Measurements from ENCODE around the gene COX8C.

DNA sequence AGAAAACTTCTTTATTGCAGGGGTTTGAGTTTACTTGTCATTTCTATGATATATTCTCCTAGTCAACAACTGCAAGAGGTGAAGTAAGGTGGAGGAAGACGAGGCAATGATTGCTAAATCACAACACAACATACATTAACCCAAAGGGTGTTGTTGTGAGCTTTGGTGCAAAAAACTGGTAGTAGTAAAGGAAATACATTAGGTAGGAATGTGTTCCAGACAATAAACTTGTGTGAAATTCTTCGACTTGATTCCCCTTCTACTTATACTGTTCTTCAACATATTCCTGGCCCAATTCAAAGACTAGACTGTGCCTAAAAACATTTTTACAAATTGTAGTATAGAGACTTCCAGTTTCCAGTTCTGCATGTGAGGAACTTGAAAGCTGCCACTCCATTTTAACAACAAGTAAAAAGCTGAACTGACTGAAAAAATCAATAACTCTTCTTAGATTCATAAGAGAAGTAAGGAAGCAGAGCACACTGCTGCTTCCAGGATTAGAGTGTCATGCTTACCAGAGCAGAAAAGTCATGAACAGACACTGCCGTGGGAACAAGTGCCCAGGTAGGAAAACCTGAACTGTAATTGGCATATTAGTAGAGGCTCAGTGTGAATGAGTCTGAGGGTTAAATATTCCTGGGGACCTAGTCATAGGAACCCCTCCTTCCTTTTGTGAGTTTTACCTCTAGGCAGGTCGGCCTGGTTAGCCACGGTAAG is 22.2 kb downstream of the COX8C start:
- TF ChIP-seq, protein P1, sequence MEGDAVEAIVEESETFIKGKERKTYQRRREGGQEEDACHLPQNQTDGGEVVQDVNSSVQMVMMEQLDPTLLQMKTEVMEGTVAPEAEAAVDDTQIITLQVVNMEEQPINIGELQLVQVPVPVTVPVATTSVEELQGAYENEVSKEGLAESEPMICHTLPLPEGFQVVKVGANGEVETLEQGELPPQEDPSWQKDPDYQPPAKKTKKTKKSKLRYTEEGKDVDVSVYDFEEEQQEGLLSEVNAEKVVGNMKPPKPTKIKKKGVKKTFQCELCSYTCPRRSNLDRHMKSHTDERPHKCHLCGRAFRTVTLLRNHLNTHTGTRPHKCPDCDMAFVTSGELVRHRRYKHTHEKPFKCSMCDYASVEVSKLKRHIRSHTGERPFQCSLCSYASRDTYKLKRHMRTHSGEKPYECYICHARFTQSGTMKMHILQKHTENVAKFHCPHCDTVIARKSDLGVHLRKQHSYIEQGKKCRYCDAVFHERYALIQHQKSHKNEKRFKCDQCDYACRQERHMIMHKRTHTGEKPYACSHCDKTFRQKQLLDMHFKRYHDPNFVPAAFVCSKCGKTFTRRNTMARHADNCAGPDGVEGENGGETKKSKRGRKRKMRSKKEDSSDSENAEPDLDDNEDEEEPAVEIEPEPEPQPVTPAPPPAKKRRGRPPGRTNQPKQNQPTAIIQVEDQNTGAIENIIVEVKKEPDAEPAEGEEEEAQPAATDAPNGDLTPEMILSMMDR (IDR thresholded peaks at IDR 0.05; ENCODE audit: poor library complexity, severe bottlenecking), result no peak
- TF ChIP-seq RAD21 (conservative IDR thresholded peaks at IDR 0.05) (no peak), EZH2 (IDR thresholded peaks at IDR 0.05; ENCODE audit: borderline replicate concordance, insufficient read depth, low read length, poor library complexity, severe bottlenecking) (no peak), POLR2AphosphoS5 (IDR thresholded peaks at IDR 0.05) (no peak), SMC3 (conservative IDR thresholded peaks at IDR 0.05; ENCODE audit: poor library complexity) (no peak), EP300 (conservative IDR thresholded peaks at IDR 0.05; ENCODE audit: poor library complexity, severe bottlenecking) (no peak)
- TF ChIP-seq, protein P2, sequence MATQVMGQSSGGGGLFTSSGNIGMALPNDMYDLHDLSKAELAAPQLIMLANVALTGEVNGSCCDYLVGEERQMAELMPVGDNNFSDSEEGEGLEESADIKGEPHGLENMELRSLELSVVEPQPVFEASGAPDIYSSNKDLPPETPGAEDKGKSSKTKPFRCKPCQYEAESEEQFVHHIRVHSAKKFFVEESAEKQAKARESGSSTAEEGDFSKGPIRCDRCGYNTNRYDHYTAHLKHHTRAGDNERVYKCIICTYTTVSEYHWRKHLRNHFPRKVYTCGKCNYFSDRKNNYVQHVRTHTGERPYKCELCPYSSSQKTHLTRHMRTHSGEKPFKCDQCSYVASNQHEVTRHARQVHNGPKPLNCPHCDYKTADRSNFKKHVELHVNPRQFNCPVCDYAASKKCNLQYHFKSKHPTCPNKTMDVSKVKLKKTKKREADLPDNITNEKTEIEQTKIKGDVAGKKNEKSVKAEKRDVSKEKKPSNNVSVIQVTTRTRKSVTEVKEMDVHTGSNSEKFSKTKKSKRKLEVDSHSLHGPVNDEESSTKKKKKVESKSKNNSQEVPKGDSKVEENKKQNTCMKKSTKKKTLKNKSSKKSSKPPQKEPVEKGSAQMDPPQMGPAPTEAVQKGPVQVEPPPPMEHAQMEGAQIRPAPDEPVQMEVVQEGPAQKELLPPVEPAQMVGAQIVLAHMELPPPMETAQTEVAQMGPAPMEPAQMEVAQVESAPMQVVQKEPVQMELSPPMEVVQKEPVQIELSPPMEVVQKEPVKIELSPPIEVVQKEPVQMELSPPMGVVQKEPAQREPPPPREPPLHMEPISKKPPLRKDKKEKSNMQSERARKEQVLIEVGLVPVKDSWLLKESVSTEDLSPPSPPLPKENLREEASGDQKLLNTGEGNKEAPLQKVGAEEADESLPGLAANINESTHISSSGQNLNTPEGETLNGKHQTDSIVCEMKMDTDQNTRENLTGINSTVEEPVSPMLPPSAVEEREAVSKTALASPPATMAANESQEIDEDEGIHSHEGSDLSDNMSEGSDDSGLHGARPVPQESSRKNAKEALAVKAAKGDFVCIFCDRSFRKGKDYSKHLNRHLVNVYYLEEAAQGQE (IDR thresholded peaks at IDR 0.05; ENCODE audit: borderline replicate concordance), result no peak
